Measurements from ENCODE around the gene MPP7.

DNA sequence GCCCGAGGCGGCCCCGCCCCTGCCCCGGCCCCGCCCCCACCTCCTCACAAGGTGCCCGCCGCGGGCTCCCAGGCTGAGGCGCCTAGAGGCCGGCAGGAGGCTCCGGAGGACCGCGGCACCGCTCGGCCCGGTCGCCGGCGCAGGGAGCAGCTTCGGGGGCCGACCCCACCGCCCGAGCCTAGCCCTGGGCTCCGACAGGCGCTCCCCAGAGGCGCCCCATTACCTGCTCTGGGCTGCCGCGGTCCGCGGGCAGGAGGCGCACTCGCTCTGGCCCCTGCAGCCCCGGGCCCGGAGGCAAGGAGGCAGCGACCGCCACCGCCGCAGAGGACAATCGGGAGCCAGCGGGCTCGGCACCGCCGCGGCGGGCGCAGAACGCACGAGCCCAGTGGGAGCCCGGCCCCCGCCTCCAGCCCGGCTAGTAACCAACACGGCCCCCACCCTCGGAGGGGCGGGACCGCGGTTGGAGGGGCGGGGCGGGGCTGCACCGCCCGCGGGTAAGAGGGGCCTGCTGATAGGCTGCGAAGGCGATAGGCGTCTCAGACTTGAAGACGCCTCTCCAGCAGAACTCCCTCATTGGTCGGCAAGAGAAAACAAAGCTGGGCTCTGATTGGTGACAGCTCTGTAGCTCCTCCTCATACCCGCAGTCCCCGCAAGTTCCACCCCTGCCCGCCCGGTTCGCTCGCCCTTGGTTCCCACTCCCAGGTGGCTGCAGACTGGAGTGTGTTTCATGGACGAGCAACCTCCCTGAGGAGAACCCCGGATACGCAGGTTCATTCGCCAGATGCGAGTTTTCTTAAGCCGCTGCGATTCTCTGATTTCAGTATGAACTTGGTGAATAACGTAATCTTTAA lies at the start of gene MPP7:
- TF ChIP-seq, protein P1, sequence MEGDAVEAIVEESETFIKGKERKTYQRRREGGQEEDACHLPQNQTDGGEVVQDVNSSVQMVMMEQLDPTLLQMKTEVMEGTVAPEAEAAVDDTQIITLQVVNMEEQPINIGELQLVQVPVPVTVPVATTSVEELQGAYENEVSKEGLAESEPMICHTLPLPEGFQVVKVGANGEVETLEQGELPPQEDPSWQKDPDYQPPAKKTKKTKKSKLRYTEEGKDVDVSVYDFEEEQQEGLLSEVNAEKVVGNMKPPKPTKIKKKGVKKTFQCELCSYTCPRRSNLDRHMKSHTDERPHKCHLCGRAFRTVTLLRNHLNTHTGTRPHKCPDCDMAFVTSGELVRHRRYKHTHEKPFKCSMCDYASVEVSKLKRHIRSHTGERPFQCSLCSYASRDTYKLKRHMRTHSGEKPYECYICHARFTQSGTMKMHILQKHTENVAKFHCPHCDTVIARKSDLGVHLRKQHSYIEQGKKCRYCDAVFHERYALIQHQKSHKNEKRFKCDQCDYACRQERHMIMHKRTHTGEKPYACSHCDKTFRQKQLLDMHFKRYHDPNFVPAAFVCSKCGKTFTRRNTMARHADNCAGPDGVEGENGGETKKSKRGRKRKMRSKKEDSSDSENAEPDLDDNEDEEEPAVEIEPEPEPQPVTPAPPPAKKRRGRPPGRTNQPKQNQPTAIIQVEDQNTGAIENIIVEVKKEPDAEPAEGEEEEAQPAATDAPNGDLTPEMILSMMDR (IDR thresholded peaks at IDR 0.05): peak; percentile 3 to 46 (median 36)
- TF ChIP-seq POLR2A (IDR thresholded peaks at IDR 0.05): peak; percentile 23 to 79
